Body of pancreas (tissue), 4 donors: ENCODE results near the gene ATAT1. TPM values are rescaled to one million over a fixed set of nuclear protein-coding genes. Genes with fewer than 3 reads are reported as not detected.
A peak's percentile ranks its signal among the peaks of the same experiment; 100 is the strongest.

Source experiments
- ATAC-seq: fragments of 150-250 bp; one replicate; pipeline ENCODE4 v1.9.1; 2016
- DNase-seq, 4 donors: peaks; one replicate each; pipeline ENCODE4 v3.0.0-alpha.2; 2019
- H3K27ac ChIP-seq, 4 donors: fragments of 200-600 bp; sonication (generic); 1 replicate in 3 of 4; 2 replicates in 1 of 4; pipeline versions ENCODE4 v1.5.1 to v1.6.1; 2016 to 2019; ENCODE audit warnings: mild to moderate bottlenecking in 1 of 4, mixed read lengths in 1 of 4, moderate library complexity in 1 of 4
- H3K27me3 ChIP-seq, 2 donors: fragments of 200-600 bp; sonication (generic); one replicate each; pipeline ENCODE4 v1.6.0; 2016; ENCODE audit warnings: mild to moderate bottlenecking in 1 of 2
- H3K36me3 ChIP-seq, 2 donors: fragments of 200-600 bp; sonication (generic); replicated peaks in 1 of 2; 2 replicates each; pipeline ENCODE4 v1.5.1; 2016; ENCODE audit warnings: low read depth in 2 of 2; ENCODE audit not compliant: insufficient read depth in 1 of 2
- H3K4me1 ChIP-seq: fragments of 200-600 bp; sonication (generic); one replicate; pipeline ENCODE4 v1.6.0; 2016
- H3K4me3 ChIP-seq, 2 donors: fragments of 200-600 bp; sonication (generic); 1 replicate in 1 of 2; 2 replicates in 1 of 2; pipeline ENCODE4 v1.5.1; 2016 to 2019
- H3K9me3 ChIP-seq, 3 donors: fragments of 200-600 bp; sonication (generic); 1 replicate in 2 of 3; 2 replicates in 1 of 3; pipeline ENCODE4 v1.5.1; 2016
- CTCF ChIP-seq, 7 experiments: fragments of 450-650 bp in 4 of 7; fragments of 200-600 bp in 3 of 7; sonication (generic) in 3 of 7; IDR thresholded peaks; one replicate each; pipeline ENCODE4 v1.5.1; 2016 to 2019; ENCODE audit warnings: antibody characterized with exemption in 7 of 7
- POLR2A ChIP-seq, 3 donors: fragments of 450-650 bp; IDR thresholded peaks; one replicate each; pipeline ENCODE4 v1.6.1; 2016; ENCODE audit warnings: antibody characterized with exemption in 3 of 3, mild to moderate bottlenecking in 2 of 3
- WGBS, 2 donors: methylation state at CpG; one replicate each; pipeline ENCODE4 v1.1.5; 2017; 5-methylcytosine and 5-hydroxymethylcytosine counted together
- intact Hi-C: fragments of 100-400 bp; cut with DNase I; formaldehyde crosslinking; loops from one replicate; pipeline ENCODE4 v1.15.1; 2023
- total RNA-seq, 2 donors: library from RNA; depleted of rRNA; stranded (reverse); fragments of >200 nt; gene quantifications; one replicate each; pipeline ENCODE4 v1.1.0, GENCODE V29; 2016

Gene ATAT1
- total RNA-seq, 2 donors from 2014 or later, result 2.0 to 5.4 TPM

GRCh38 chr6:30614044-30614842 lies 12.4 kb upstream of the ATAT1 start:
- Histone ChIP-seq H3K4me1 (peaks cover 56% of the 10 kb centered on the region), H3K36me3 (peaks cover 0 to 2% of the 10 kb centered on the region in 2 donors), H3K4me3 (peak overlapping the region; percentile 7 to 24), H3K27me3 (no peaks in the 10 kb centered on the region), H3K27ac (peak overlapping the region; percentile 78 to 97 (median 96)), H3K9me3 (no peaks in the 10 kb centered on the region)
- TF ChIP-seq CTCF (IDR thresholded peaks at IDR 0.05) (no peak), POLR2A (IDR thresholded peaks at IDR 0.05) (no peak)
- 11 to 12% methylated on average over 8 of the region's 8 CpGs for WGBS, 2 donors
- ATAC-seq (no peak), DNase-seq (no peak)
- intact Hi-C loops, result no loop called here

GRCh38 chr6:30614843-30615218 lies 11.8 kb upstream of the ATAT1 start:
- H3K27ac ChIP-seq, result peak overlapping the region; percentile 78 to 97 (median 96)
- H3K36me3 ChIP-seq, result peaks cover 0 to 2% of the 10 kb centered on the region in 2 donors
- H3K27me3 ChIP-seq, result no peaks in the 10 kb centered on the region
- intact Hi-C loops, result no loop called here
- WGBS, 2 donors, result 0 to 1% methylated on average over 6 of the region's 6 CpGs
- H3K4me1 ChIP-seq, result peaks cover 58% of the 10 kb centered on the region
- DNase-seq, result peak; percentile 88 to 98 (median 92)
- ATAC-seq, result peak; percentile 69
- H3K4me3 ChIP-seq, result peak overlapping the region; percentile 63 to 73
- no peaks in the 10 kb centered on the region for H3K9me3 ChIP-seq
- TF ChIP-seq POLR2A (IDR thresholded peaks at IDR 0.05), result peak; percentile 47 to 81 (median 81)
- no peak for TF ChIP-seq CTCF (IDR thresholded peaks at IDR 0.05)

GRCh38 chr6:30615219-30615957 lies 11.3 kb upstream of the ATAT1 start:
- peak in 1 of 3 donors; percentile 22 for TF ChIP-seq POLR2A (IDR thresholded peaks at IDR 0.05)
- TF ChIP-seq CTCF (IDR thresholded peaks at IDR 0.05), result peak in 1 of 7 experiments; percentile 10
- intact Hi-C loops, result no loop called here
- 0 to 1% methylated on average over 10 of the region's 10 CpGs for WGBS, 2 donors
- peaks cover 52% of the 10 kb centered on the region for H3K4me1 ChIP-seq
- peak overlapping the region; percentile 95 to 97 (median 96) for H3K27ac ChIP-seq
- H3K4me3 ChIP-seq, result peak overlapping the region; percentile 63 to 73
- DNase-seq (peak; percentile 57 to 68 (median 62)), ATAC-seq (peak; percentile 8)
- H3K27me3 ChIP-seq, result no peaks in the 10 kb centered on the region
- H3K9me3 ChIP-seq, result no peaks in the 10 kb centered on the region
- H3K36me3 ChIP-seq, result peaks cover 0 to 2% of the 10 kb centered on the region in 2 donors

- peaks cover 44% of the 10 kb centered on the region for H3K4me1 ChIP-seq
- peak overlapping the region; percentile 95 to 97 (median 96) for H3K27ac ChIP-seq
- H3K36me3 ChIP-seq, result peaks cover 0 to 4% of the 10 kb centered on the region in 2 donors
- no peaks in the 10 kb centered on the region for H3K27me3 ChIP-seq
- 0% methylated on average over 10 of the region's 10 CpGs for WGBS, 2 donors
- no peak for ATAC-seq
- peak overlapping the region; percentile 63 to 73 for H3K4me3 ChIP-seq
- TF ChIP-seq POLR2A (IDR thresholded peaks at IDR 0.05), result peak in 2 of 3 donors; percentile 36 to 81
- TF ChIP-seq CTCF (IDR thresholded peaks at IDR 0.05), result no peak
- intact Hi-C loops, result no loop called here
- H3K9me3 ChIP-seq, result no peaks in the 10 kb centered on the region
- DNase-seq, result peak in 2 of 4 donors; percentile 41
Measured at GRCh38 chr6:30615958-30616810, 10.5 kb upstream of the ATAT1 start.
